Measurements from ENCODE around the gene IL21R. TPM values are rescaled to one million over a fixed set of nuclear protein-coding genes. Genes with fewer than 3 reads are reported as not detected.
"Not testable (repeated sequence)": the region's sequence is repeated elsewhere in the genome, so short reads cannot be mapped to it uniquely, and the experiment has no call there.

IL21R gene
- total RNA-seq, 1 experiment from 2014 or later: not detected

- intact Hi-C loops (cut with micrococcal nuclease; ENCODE audit: unreplicated experiment): no loop called here
- Mint-ChIP-seq H3K4me1 (ENCODE audit: low read depth, unreplicated experiment) (no peaks in the 10 kb centered on the region), H3K27me3 (ENCODE audit: unreplicated experiment) (peaks cover 76% of the 10 kb centered on the region), H3K36me3 (ENCODE audit: insufficient read depth, unreplicated experiment) (no peaks in the 10 kb centered on the region), H3K27ac (ENCODE audit: unreplicated experiment) (no peak overlapping the region), H3K4me3 (ENCODE audit: low read depth, unreplicated experiment) (no peak overlapping the region), H3K9me3 (ENCODE audit: low read depth, unreplicated experiment) (no peaks in the 10 kb centered on the region)
- no peak for DNase-seq
- CTCF ChIA-PET: interaction anchor here (1.3 kb wide), 1 partner anchor 324 kb away, joined by 5 read pairs; no protein-coding TSS in a partner anchor
- no peak for TF ChIP-seq CTCF (IDR thresholded peaks at IDR 0.05; ENCODE audit: unreplicated experiment)
- BruUV-seq (replicated peaks): no TSS peak
Measured at GRCh38 chr16:27434141-27435051, 32.4 kb downstream of the IL21R start.

- H3K4me3 Mint-ChIP-seq (ENCODE audit: low read depth, unreplicated experiment); DNase-seq; H3K27ac Mint-ChIP-seq (ENCODE audit: unreplicated experiment): not testable (repeated sequence)
Measured at GRCh38 chr16:27435146-27435545, 33.2 kb downstream of the IL21R start.

GRCh38 chr16:27436065-27436464, 34.1 kb downstream of the IL21R start:
- no peaks in the 10 kb centered on the region for H3K9me3 Mint-ChIP-seq (ENCODE audit: low read depth, unreplicated experiment)
- CTCF ChIA-PET: no interaction called here
- H3K27me3 Mint-ChIP-seq (ENCODE audit: unreplicated experiment): peaks cover 70% of the 10 kb centered on the region
- H3K27ac Mint-ChIP-seq (ENCODE audit: unreplicated experiment): no peak overlapping the region
- no peak overlapping the region for H3K4me3 Mint-ChIP-seq (ENCODE audit: low read depth, unreplicated experiment)
- H3K36me3 Mint-ChIP-seq (ENCODE audit: insufficient read depth, unreplicated experiment): no peaks in the 10 kb centered on the region
- no peak for TF ChIP-seq CTCF (IDR thresholded peaks at IDR 0.05; ENCODE audit: unreplicated experiment)
- no peaks in the 10 kb centered on the region for H3K4me1 Mint-ChIP-seq (ENCODE audit: low read depth, unreplicated experiment)
- no TSS peak for BruUV-seq (replicated peaks)
- intact Hi-C loops (cut with micrococcal nuclease; ENCODE audit: unreplicated experiment): no loop called here
- DNase-seq: no peak

More at GRCh38 chr16:27435146-27435545, 33.2 kb downstream of the IL21R start:
- peaks cover 76% of the 10 kb centered on the region for H3K27me3 Mint-ChIP-seq (ENCODE audit: unreplicated experiment)
- intact Hi-C loops (cut with micrococcal nuclease; ENCODE audit: unreplicated experiment); H3K36me3 Mint-ChIP-seq (ENCODE audit: insufficient read depth, unreplicated experiment); H3K4me1 Mint-ChIP-seq (ENCODE audit: low read depth, unreplicated experiment); CTCF ChIA-PET; H3K9me3 Mint-ChIP-seq (ENCODE audit: low read depth, unreplicated experiment); BruUV-seq (replicated peaks): not testable (repeated sequence)

GRCh38 chr16:27436921-27437650, 35.1 kb downstream of the IL21R start:
- Mint-ChIP-seq H3K4me3 (ENCODE audit: low read depth, unreplicated experiment) (no peak overlapping the region), H3K36me3 (ENCODE audit: insufficient read depth, unreplicated experiment) (no peaks in the 10 kb centered on the region), H3K27ac (ENCODE audit: unreplicated experiment) (no peak overlapping the region), H3K27me3 (ENCODE audit: unreplicated experiment) (peaks cover 60% of the 10 kb centered on the region), H3K4me1 (ENCODE audit: low read depth, unreplicated experiment) (no peaks in the 10 kb centered on the region), H3K9me3 (ENCODE audit: low read depth, unreplicated experiment) (no peaks in the 10 kb centered on the region)
- no peak for TF ChIP-seq CTCF (IDR thresholded peaks at IDR 0.05; ENCODE audit: unreplicated experiment)
- BruUV-seq (replicated peaks): no TSS peak
- CTCF ChIA-PET: interaction anchor here (0.5 kb wide), 1 partner anchor 405 kb away, joined by 3 read pairs; no protein-coding TSS in a partner anchor
- intact Hi-C loops (cut with micrococcal nuclease; ENCODE audit: unreplicated experiment): no loop called here
- no peak for DNase-seq

Measured in Calu3 (cell line).